AG04449 (cell line): ENCODE measurements around the gene COL9A3.

ENCODE experiments used
- CTCF ChIA-PET: fragments of 350-600 bp; formaldehyde crosslinking; extraction: SDS; loops from one replicate; lab custom pipeline; 2021; ENCODE audit warnings: antibody characterized with exemption; lab: Yijun Ruan, JAX
- POLR2A ChIA-PET: fragments of 400-600, 350-600 bp; formaldehyde crosslinking; extraction: SDS; loops from one replicate; lab custom pipeline; 2020; ENCODE audit warnings: antibody characterized with exemption, inconsistent platforms; lab: Yijun Ruan, JAX
- DNase-seq: peaks from one replicate; pipeline ENCODE4 v3.0.0-alpha.2; 2010; ENCODE audit warnings: low read depth, low spot score
- H3K4me3 ChIP-seq: 2 replicates; pipeline ENCODE4 v1.5.1; 2011; ENCODE audit warnings: low read depth, mild to moderate bottlenecking, control low read depth, low read length
- TF ChIP-seq, protein P1 (sequence below): IDR thresholded peaks from one replicate; pipeline ENCODE4 v1.5.1; 2011; ENCODE audit warnings: mild to moderate bottlenecking, moderate library complexity, low read length, control low read depth, inconsistent platforms; ENCODE audit not compliant: insufficient read depth; ENCODE audit errors: missing control alignments

The COL9A3 gene

DNA sequence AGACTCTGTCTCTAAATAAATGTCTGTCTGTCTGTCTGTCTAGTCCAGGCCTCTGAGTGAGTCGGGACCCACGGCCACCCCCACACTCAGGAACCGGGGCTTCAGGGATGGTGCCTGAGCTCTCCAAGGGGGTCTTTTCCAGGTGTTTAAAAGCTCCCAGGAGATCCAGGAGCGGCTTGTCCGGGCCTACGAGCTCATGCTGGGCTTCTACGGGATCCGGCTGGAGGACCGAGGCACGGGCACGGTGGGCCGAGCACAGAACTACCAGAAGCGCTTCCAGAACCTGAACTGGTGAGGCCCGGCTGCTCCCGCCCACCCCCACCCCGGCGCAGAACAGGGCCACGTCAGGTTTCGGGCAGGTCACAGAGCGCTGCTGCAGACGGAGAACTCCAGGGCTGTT lies 5.5 kb upstream of the COL9A3 start:
- H3K4me3 ChIP-seq, result no peak overlapping the region
- no peak for DNase-seq
- ChIA-PET POLR2A (no interaction called here), CTCF (interaction anchor here (1.8 to 7.8 kb wide), 2 partner anchors 9 to 143 kb away, joined by 6 to 99 read pairs; no protein-coding TSS in a partner anchor)
- TF ChIP-seq, protein P1, sequence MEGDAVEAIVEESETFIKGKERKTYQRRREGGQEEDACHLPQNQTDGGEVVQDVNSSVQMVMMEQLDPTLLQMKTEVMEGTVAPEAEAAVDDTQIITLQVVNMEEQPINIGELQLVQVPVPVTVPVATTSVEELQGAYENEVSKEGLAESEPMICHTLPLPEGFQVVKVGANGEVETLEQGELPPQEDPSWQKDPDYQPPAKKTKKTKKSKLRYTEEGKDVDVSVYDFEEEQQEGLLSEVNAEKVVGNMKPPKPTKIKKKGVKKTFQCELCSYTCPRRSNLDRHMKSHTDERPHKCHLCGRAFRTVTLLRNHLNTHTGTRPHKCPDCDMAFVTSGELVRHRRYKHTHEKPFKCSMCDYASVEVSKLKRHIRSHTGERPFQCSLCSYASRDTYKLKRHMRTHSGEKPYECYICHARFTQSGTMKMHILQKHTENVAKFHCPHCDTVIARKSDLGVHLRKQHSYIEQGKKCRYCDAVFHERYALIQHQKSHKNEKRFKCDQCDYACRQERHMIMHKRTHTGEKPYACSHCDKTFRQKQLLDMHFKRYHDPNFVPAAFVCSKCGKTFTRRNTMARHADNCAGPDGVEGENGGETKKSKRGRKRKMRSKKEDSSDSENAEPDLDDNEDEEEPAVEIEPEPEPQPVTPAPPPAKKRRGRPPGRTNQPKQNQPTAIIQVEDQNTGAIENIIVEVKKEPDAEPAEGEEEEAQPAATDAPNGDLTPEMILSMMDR, result no peak

DNA sequence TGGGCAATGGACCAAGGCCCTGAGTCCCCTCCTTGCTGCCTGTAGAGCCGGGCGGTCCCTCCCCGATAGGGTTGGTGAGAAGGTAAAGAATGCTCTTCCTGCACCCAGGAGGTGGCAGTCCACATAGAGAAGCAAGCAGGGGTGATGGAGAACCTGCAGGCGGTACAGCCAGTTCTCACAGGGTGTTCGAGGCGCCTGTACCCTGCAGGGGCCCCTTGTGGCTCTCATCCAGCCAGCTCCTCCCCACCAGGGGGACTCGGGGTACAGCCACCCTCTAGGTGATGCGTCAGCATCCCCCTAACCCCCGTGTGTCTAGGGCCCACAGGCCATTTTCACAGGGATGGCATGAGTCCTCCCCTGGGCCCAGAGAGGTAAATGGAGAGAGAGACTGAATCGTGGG lies 5.1 kb upstream of the COL9A3 start:
- POLR2A ChIA-PET, result no interaction called here
- H3K4me3 ChIP-seq, result no peak overlapping the region
- CTCF ChIA-PET, result interaction anchor here (1.8 kb wide), 1 partner anchor 9 kb away, joined by 6 read pairs; no protein-coding TSS in a partner anchor
- no peak for DNase-seq
- TF ChIP-seq, protein P1, result no peak

DNA sequence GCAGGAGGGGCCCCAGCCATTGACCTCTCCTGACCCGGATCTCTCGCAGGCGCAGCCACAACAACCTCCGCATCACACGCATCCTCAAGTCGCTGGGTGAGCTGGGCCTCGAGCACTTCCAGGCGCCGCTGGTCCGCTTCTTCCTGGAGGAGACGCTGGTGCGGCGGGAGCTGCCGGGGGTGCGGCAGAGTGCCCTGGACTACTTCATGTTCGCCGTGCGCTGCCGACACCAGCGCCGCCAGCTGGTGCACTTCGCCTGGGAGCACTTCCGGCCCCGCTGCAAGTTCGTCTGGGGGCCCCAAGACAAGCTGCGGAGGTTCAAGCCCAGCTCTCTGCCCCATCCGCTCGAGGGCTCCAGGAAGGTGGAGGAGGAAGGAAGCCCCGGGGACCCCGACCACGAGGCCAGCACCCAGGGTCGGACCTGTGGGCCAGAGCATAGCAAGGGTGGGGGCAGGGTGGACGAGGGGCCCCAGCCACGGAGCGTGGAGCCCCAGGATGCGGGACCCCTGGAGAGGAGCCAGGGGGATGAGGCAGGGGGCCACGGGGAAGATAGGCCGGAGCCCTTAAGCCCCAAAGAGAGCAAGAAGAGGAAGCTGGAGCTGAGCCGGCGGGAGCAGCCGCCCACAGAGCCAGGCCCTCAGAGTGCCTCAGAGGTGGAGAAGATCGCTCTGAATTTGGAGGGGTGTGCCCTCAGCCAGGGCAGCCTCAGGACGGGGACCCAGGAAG lies 4.5 kb upstream of the COL9A3 start:
- TF ChIP-seq, protein P1, result no peak
- DNase-seq, result no peak
- CTCF ChIA-PET, result no interaction called here
- H3K4me3 ChIP-seq, result no peak overlapping the region
- POLR2A ChIA-PET, result no interaction called here

DNA sequence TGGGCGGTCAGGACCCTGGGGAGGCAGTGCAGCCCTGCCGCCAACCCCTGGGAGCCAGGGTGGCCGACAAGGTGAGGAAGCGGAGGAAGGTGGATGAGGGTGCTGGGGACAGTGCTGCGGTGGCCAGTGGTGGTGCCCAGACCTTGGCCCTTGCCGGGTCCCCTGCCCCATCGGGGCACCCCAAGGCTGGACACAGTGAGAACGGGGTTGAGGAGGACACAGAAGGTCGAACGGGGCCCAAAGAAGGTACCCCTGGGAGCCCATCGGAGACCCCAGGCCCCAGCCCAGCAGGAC lies 4.0 kb upstream of the COL9A3 start:
- ChIA-PET POLR2A (no interaction called here), CTCF (no interaction called here)
- DNase-seq, result no peak
- TF ChIP-seq, protein P1, result no peak
- no peak overlapping the region for H3K4me3 ChIP-seq

DNA sequence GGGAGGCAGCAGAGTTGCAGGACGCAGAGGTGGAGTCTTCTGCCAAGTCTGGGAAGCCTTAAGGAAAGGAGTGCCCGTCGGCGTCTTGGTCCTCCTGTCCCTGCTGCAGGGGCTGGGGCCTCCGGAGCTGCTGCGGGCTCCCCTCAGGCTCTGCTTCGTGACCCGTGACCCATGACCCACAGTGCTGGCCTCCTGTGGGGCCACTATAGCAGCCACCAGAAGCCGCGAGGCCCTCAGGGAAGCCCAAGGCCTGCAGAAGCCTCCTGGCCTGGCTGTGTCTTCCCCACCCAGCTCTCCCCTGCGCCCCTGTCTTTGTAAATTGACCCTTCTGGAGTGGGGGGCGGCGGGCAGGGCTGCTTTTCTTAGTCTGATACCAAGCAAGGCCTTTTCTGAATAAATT lies 3.3 kb upstream of the COL9A3 start:
- no peak for DNase-seq
- POLR2A ChIA-PET, result no interaction called here
- no peak overlapping the region for H3K4me3 ChIP-seq
- CTCF ChIA-PET, result no interaction called here
- TF ChIP-seq, protein P1, result no peak

DNA sequence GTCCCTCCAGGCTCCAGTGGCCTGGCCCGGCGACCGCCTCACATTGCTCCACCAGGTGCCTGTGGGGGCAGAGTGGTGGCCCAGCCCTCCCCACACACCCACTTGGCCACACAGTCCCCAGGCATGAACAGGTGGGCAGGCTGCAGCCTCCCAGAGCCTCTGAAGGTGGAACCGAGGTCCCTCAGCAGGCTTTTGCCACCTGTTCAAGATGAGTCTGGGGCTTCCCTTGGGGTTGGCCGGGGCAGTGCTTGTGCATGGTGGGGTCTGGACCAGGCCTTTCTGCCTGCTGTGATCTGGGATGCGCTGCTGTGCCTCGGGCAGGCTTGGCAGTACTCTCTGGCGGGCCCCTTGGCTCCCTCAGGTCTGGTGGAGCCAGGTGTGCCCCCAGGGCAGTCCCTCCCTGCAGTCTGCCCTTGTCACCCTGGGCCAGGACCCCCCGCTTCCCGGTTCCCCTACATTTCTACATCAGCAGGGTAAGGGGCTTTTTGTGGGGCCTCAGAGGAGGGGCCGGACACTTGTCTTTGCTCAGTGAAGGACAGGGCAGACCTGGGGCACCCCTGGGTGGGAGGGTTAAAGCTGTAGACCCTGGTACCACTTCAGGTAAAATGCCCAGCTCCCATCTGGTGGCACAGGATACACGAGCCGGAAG lies 2.7 kb upstream of the COL9A3 start:
- POLR2A ChIA-PET, result interaction anchor here (1.1 to 2.8 kb wide), 2 partner anchors 14 to 19 kb away, joined by 6 to 7 read pairs; no protein-coding TSS in a partner anchor
- CTCF ChIA-PET, result no interaction called here
- TF ChIP-seq, protein P1, result no peak
- H3K4me3 ChIP-seq, result no peak overlapping the region
- no peak for DNase-seq
